A673 (cell line): ENCODE data around the gene CDKL5. TPM values are rescaled to one million over a fixed set of nuclear protein-coding genes. Genes with fewer than 3 reads are reported as not detected.

Experiments used
- Bru-seq: library from RNA; stranded (reverse); fragments of 400-500 nt; gene quantifications from one replicate; lab custom pipeline; 2021; lab: Mats Ljungman, UMichigan
- BruChase-seq, 2 experiments: library from RNA; stranded (reverse); fragments of 400-500 nt; gene quantifications; one replicate each; lab custom pipeline; 2021; lab: Mats Ljungman, UMichigan
- BruUV-seq: library from RNA; stranded (reverse); fragments of 400-500 nt; replicated peaks from 2 replicates; lab custom pipeline; 2021; lab: Mats Ljungman, UMichigan
- CTCF ChIA-PET: fragments of 300-600 bp; sonication (Branson Sonifier 250); formaldehyde crosslinking; loops from one replicate; lab custom pipeline; 2022; ENCODE audit warnings: antibody characterized with exemption; lab: Charles Lee
- POLR2A ChIA-PET: fragments of 300-600 bp; sonication (Branson Sonifier 250); formaldehyde crosslinking; loops from one replicate; lab custom pipeline; 2022; ENCODE audit warnings: antibody characterized with exemption; ENCODE audit not compliant: low non-redundant PET; lab: Charles Lee
- DNase-seq: peaks from one replicate; pipeline ENCODE4 v3.0.0-alpha.2; 2015; ENCODE audit warnings: low spot score
- H3K27ac ChIP-seq: fragments of 200-600 bp; sonication (generic); 2 replicates; pipeline ENCODE4 v1.5.1; 2016; ENCODE audit warnings: mixed run types, low read depth, mild to moderate bottlenecking, mixed read lengths, antibody characterized with exemption, low read length; ENCODE audit not compliant: poor library complexity, severe bottlenecking
- H3K27me3 ChIP-seq: fragments of 200-600 bp; sonication (generic); replicated peaks from 2 replicates; pipeline ENCODE4 v1.6.1; 2017; ENCODE audit warnings: mixed run types, low read depth, mild to moderate bottlenecking, mixed read lengths, antibody characterized with exemption, low read length; ENCODE audit not compliant: insufficient read depth, poor library complexity
- H3K36me3 ChIP-seq: fragments of 200-600 bp; sonication (generic); 2 replicates; pipeline ENCODE4 v1.6.1; 2016; ENCODE audit warnings: mixed run types, mild to moderate bottlenecking, mixed read lengths, antibody characterized with exemption, low read length; ENCODE audit not compliant: insufficient read depth, poor library complexity, severe bottlenecking
- H3K4me1 ChIP-seq: fragments of 200-600 bp; sonication (generic); 2 replicates; pipeline ENCODE4 v1.6.1; 2017; ENCODE audit warnings: mixed run types, mild to moderate bottlenecking, mixed read lengths, antibody characterized with exemption, low read length; ENCODE audit not compliant: insufficient read depth, poor library complexity, severe bottlenecking
- H3K4me3 ChIP-seq: fragments of 200-600 bp; sonication (generic); 2 replicates; pipeline ENCODE4 v1.5.1; 2016; ENCODE audit warnings: low read depth, mixed run types, mild to moderate bottlenecking, mixed read lengths, low read length; ENCODE audit not compliant: poor library complexity, severe bottlenecking
- H3K9me3 ChIP-seq: fragments of 200-600 bp; sonication (generic); 2 replicates; pipeline ENCODE4 v1.6.1; 2016; ENCODE audit warnings: mixed run types, low read depth, mild to moderate bottlenecking, mixed read lengths, antibody characterized with exemption, low read length; ENCODE audit not compliant: poor library complexity, severe bottlenecking
- CTCF ChIP-seq: fragments of 300-800, 200-600 bp; sonication (generic); conservative IDR thresholded peaks from 2 replicates; pipeline ENCODE4 v1.5.1; 2017; ENCODE audit warnings: low read depth, mild to moderate bottlenecking, antibody characterized with exemption, low read length, moderate library complexity, mixed read lengths
- EZH2 ChIP-seq: fragments of 200-600 bp; sonication (generic); IDR thresholded peaks from 2 replicates; pipeline ENCODE4 v1.6.1; 2017; ENCODE audit warnings: borderline replicate concordance, low read depth, mild to moderate bottlenecking, mixed read lengths, antibody characterized with exemption, low read length; ENCODE audit not compliant: poor library complexity, severe bottlenecking
- intact Hi-C: fragments of 100-400 bp; cut with micrococcal nuclease; formaldehyde crosslinking; loops from one replicate; pipeline ENCODE4 v1.10.0; 2022; ENCODE audit not compliant: unreplicated experiment
- long read RNA-seq: library from polyadenylated mRNA; stranded (forward); transcript quantifications from one replicate; pipeline ENCODE4 v2.0.0, GENCODE V29; 2022
- total RNA-seq: library from RNA; stranded (reverse); gene quantifications from 2 replicates; pipeline ENCODE4 v1.2.3, GENCODE V29; 2021

Gene CDKL5
- total RNA-seq, result 7.5 and 9.2 TPM in 2 replicates
- percentile 59 among the genes with signal in this experiment for Bru-seq, nascent RNA
- BruChase-seq, experiment 1, labeled RNA remaining after a 2-hour chase, result percentile 58 among the genes with signal in this experiment
- BruChase-seq, experiment 2, labeled RNA remaining after a 6-hour chase, result percentile 54 among the genes with signal in this experiment
- long read RNA-seq, partial matches to known transcripts, result 0 of 1 reads
- long read RNA-seq, other reads (novel, unspliced or antisense), result 1 of 1 reads

- no peak for TF ChIP-seq CTCF
- no peak for TF ChIP-seq EZH2
- POLR2A ChIA-PET, result no interaction called here
- H3K9me3 ChIP-seq, result no peaks in the 10 kb centered on the region
- peak; percentile 97 for DNase-seq
- no TSS peak for BruUV-seq
- intact Hi-C loops, result loop anchor here (10.0 kb wide), 1 partner anchor 159 kb away; no protein-coding TSS in a partner anchor
- H3K27me3 ChIP-seq, result peaks cover 20% of the 10 kb centered on the region
- CTCF ChIA-PET, result no interaction called here
- peak within 1 kb of the TSS; percentile 77 for H3K4me3 ChIP-seq
- no peak within 1 kb of the TSS for H3K27ac ChIP-seq
- H3K4me1 ChIP-seq, result peaks cover 6% of the 10 kb centered on the region
- H3K36me3 ChIP-seq, result no peaks in the 10 kb centered on the region
Observed at GRCh38 chrX:18425199-18426003, at the start of gene CDKL5. TSS of gene CDKL5 (plus strand) at chrX:18425608. CDS start at chrX:18507097, 81,489 bp downstream.

- no TSS peak for BruUV-seq
- intact Hi-C loops, result loop anchor here (5.0 to 10.0 kb wide), 3 partner anchors 163 to 593 kb away; no protein-coding TSS in a partner anchor
- CTCF ChIA-PET, result interaction anchor here (0.6 kb wide), 1 partner anchor 554 kb away, joined by 7 read pairs; no protein-coding TSS in a partner anchor
Observed at GRCh38 chrX:18377796-18378195, 47.6 kb upstream of the CDKL5 start.

More at GRCh38 chrX:18377796-18378195, 47.6 kb upstream of the CDKL5 start:
- POLR2A ChIA-PET, result no interaction called here
- Histone ChIP-seq H3K4me3 (no peak overlapping the region), H3K9me3 (no peaks in the 10 kb centered on the region), H3K4me1 (no peaks in the 10 kb centered on the region), H3K27me3 (no peaks in the 10 kb centered on the region), H3K36me3 (no peaks in the 10 kb centered on the region), H3K27ac (no peak overlapping the region)
- peak; percentile 65 for DNase-seq
- TF ChIP-seq CTCF, result peak; percentile 78
- no peak for TF ChIP-seq EZH2
